Measurements from ENCODE around the gene LIMCH1. TPM values are rescaled to one million over a fixed set of nuclear protein-coding genes. Genes with fewer than 3 reads are reported as not detected.
A peak's percentile ranks its signal among the peaks of the same experiment; 100 is the strongest.

LIMCH1 gene
- total and polyA plus RNA-seq, 2 donors from 2014 or later: 19.9 to 83.9 TPM

- H3K4me1 ChIP-seq (ENCODE audit: control insufficient read depth in 2 of 3, insufficient read depth in 2 of 3, low read depth in 1 of 3, low read length in 3 of 3): peaks cover 0 to 18% (median 15%) of the 10 kb centered on the region in 3 donors
- H3K4me3 ChIP-seq (ENCODE audit: low read length in 3 of 3): no peak overlapping the region
- H3K27ac ChIP-seq (ENCODE audit: low read depth in 2 of 2, low read length in 2 of 2): peak overlapping the region; percentile 38 to 51
- H3K9ac ChIP-seq (ENCODE audit: low read length in 3 of 3): no peak overlapping the region
- FAIRE-seq: no peak
- no peaks in the 10 kb centered on the region for H3K9me3 ChIP-seq (ENCODE audit: control insufficient read depth in 2 of 3, insufficient read depth in 1 of 3, low read length in 3 of 3)
- H3K36me3 ChIP-seq (ENCODE audit: control insufficient read depth in 2 of 3, insufficient read depth in 3 of 3, low read length in 3 of 3): no peaks in the 10 kb centered on the region
- intact Hi-C loops (cut with DNase I): no loop called here
- peaks cover 2% of the 10 kb centered on the region for H3K27me3 ChIP-seq (ENCODE audit: control insufficient read depth, insufficient read depth, low read length)
- DNase-seq: no peak
- TF ChIP-seq CTCF (IDR thresholded peaks at IDR 0.05; ENCODE audit: borderline replicate concordance, extremely low read depth, insufficient read depth): no peak
These were observed 73.3 kb downstream of the LIMCH1 start for GRCh38 chr4:41611124-41611838.

GRCh38 chr4:41611881-41612871 is 74.2 kb downstream of the LIMCH1 start:
- intact Hi-C loops (cut with DNase I): no loop called here
- peak overlapping the region; percentile 16 to 28 for H3K27ac ChIP-seq (ENCODE audit: low read depth in 2 of 2, low read length in 2 of 2)
- peak overlapping the region in 1 of 3 donors; percentile 6 for H3K4me3 ChIP-seq (ENCODE audit: low read length in 3 of 3)
- peaks cover 2% of the 10 kb centered on the region for H3K27me3 ChIP-seq (ENCODE audit: control insufficient read depth, insufficient read depth, low read length)
- no peaks in the 10 kb centered on the region for H3K9me3 ChIP-seq (ENCODE audit: control insufficient read depth in 2 of 3, insufficient read depth in 1 of 3, low read length in 3 of 3)
- H3K4me1 ChIP-seq (ENCODE audit: control insufficient read depth in 2 of 3, insufficient read depth in 2 of 3, low read depth in 1 of 3, low read length in 3 of 3): peaks cover 0 to 18% (median 15%) of the 10 kb centered on the region in 3 donors
- DNase-seq (peak; percentile 64 to 91 (median 86)), FAIRE-seq (no peak)
- no peak overlapping the region for H3K9ac ChIP-seq (ENCODE audit: low read length in 3 of 3)
- H3K36me3 ChIP-seq (ENCODE audit: control insufficient read depth in 2 of 3, insufficient read depth in 3 of 3, low read length in 3 of 3): no peaks in the 10 kb centered on the region
- no peak for TF ChIP-seq CTCF (IDR thresholded peaks at IDR 0.05; ENCODE audit: borderline replicate concordance, extremely low read depth, insufficient read depth)

GRCh38 chr4:41613386-41613785 is 75.4 kb downstream of the LIMCH1 start:
- peak overlapping the region in 2 of 3 donors; percentile 17 to 21 for H3K4me3 ChIP-seq (ENCODE audit: low read length in 3 of 3)
- H3K27me3 ChIP-seq (ENCODE audit: control insufficient read depth, insufficient read depth, low read length): peaks cover 2% of the 10 kb centered on the region
- peak overlapping the region in 1 of 3 donors; percentile 9 for H3K9ac ChIP-seq (ENCODE audit: low read length in 3 of 3)
- H3K4me1 ChIP-seq (ENCODE audit: control insufficient read depth in 2 of 3, insufficient read depth in 2 of 3, low read depth in 1 of 3, low read length in 3 of 3): peaks cover 0 to 18% (median 15%) of the 10 kb centered on the region in 3 donors
- H3K36me3 ChIP-seq (ENCODE audit: control insufficient read depth in 2 of 3, insufficient read depth in 3 of 3, low read length in 3 of 3): no peaks in the 10 kb centered on the region
- H3K27ac ChIP-seq (ENCODE audit: low read depth in 2 of 2, low read length in 2 of 2): peak overlapping the region in 1 of 2 donors; percentile 34
- no peak for TF ChIP-seq CTCF (IDR thresholded peaks at IDR 0.05; ENCODE audit: borderline replicate concordance, extremely low read depth, insufficient read depth)
- FAIRE-seq (no peak), DNase-seq (no peak)
- H3K9me3 ChIP-seq (ENCODE audit: control insufficient read depth in 2 of 3, insufficient read depth in 1 of 3, low read length in 3 of 3): no peaks in the 10 kb centered on the region
- intact Hi-C loops (cut with DNase I): no loop called here
